NK-92 treated with Interleukin-12 subunit alpha and Interleukin-12 subunit beta, amount 100 ng/mL, for 24 hours (cell line): ENCODE data around the gene TRIO.
"Not testable (repeated sequence)": the region's sequence is repeated elsewhere in the genome, so short reads cannot be mapped to it uniquely, and the experiment has no call there.

Experiments used
- DNase-seq: peaks from one replicate; lab custom pipeline; 2025; lab: John Stamatoyannopoulos, UW

The TRIO gene

GRCh38 chr5:14510156-14510734, 367.1 kb downstream of the TRIO start:
- DNase-seq: no peak

DNA sequence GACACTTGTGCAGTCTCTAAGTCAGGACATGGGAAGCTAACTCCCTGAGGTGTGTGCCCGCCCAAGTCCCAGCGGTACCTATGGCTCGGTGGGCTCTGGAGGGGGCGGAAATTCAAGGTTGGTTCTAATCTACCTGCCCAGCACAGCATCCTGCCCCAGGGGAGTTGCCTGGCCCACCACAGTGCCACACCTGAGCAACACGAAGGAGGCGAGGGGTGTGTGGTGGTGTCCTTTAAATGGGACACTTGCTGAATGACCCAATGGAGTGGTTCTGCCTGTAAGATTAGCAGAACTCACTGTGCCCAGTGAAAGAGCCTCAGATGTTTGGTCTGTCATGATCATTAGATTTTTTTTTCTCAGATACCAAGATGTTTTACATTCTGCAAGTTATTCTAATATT, 367.7 kb downstream of the TRIO start:
- no peak for DNase-seq

GRCh38 chr5:14512574-14512973, 369.4 kb downstream of the TRIO start:
- no peak for DNase-seq

DNA sequence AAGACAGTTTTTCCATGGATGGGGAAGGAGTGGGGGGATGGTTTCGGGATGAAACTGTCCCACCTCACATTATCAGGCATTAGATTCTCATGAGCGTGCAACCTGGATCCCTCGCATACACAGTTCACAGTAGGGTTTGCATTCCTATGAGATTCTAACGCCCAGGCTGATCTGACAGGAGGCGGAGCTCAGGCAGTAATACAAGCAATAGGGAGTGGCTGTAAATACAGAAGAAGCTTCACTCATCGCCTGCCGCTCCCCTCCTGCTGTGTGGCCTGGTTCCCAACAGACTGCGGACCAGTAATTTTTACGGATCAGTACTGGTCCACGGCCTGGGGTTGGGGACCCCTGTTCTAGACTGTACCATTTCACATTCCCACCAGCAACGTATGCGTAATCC, 370.1 kb downstream of the TRIO start:
- DNase-seq: no peak

DNA sequence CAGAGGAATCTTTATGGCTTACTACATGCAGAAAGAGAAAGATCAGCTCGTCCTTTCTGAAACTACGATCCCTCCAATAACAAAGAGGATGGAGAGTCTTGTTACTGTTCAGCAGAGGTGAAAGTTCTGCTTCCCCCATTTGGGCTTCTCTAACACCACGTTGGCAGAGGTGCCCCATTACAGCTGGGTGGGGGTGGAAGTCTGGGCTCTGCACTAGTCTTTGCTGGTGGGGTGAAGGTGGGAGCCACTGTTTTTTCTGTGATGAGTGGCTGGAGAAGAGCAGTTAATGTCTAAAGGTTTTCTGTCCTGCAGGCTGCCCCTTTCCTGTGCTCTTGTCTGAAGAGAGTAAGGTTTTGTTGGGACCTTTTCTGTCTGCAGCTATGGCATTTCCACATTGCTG, 373.8 kb downstream of the TRIO start:
- no peak for DNase-seq

DNA sequence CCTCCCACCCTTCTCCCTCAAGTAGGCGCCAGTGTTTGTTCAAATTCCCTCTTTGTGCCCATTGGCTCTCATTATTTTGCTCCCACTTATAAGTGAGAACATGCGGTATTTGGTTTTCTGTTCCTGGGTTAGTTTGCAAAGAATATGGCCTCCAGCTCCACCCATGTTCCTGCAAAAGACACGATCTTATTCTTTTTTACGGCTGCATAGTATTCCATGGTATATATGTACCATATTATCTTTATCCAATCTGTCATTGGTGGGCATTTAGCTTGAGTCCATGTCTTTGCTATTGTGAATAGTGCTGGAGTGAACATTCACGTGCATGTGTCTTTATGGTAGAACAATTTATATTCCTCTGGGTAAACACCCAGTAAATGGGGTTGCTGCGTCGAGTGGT, 375.5 kb downstream of the TRIO start:
- DNase-seq: no peak

DNA sequence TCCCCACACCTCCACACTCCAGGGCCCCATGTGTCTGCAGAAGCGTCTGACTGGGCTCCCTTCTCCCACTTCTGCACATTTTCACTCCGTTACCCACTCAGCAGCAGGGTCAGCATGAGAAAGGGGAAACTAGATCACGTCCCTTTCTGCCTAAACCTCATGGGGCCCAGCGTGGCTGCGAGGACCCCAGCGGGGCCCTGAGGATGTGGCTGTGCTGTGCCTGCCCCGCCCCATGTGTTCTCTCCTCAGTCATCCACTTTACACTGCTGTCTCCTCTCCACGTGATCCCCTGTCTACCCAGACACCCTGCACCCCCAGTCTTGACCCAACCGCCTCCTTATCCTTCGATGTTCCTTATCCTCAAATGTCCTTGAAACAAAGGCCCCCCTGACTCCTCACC, 378.6 kb downstream of the TRIO start:
- no peak for DNase-seq

- no peak for DNase-seq
These were observed 379.6 kb downstream of the TRIO start for GRCh38 chr5:14522721-14523120.

DNA sequence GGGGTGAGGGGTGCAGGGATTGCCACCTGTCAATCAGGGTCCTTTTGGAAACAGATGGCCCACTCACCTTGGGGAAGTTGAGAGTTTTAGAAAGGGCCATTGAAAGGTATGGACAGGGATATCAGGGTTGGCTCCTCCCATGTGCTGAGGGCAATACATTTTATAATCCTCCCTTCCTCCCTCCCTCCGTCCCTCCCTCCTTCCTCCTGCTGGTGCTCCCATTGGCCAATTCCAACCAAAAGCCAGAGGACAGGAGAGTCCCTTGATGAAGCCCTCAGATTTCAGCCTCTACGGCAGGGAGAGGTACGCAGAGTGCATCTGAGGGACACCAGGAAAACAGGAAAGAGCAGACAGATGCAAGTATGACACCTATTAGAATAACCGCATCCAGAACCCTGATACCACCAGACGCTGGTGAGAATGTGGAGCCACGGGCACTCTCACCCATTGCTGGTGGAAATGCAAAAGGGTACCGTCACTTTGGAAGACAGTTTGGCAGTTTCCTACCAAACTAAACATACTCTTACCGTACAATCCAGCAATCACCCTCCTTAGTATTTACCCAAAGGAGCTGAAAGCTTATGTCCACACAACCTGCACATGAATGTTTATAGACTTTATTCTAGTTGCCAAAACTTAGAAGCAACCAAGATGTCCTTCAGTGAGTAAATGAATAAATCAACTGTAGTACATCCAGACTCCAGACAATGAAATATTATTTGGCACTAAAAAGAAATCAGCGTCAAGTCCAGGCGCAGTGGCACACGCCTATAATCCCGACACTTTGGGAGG, 380.3 kb downstream of the TRIO start:
- no peak for DNase-seq

DNA sequence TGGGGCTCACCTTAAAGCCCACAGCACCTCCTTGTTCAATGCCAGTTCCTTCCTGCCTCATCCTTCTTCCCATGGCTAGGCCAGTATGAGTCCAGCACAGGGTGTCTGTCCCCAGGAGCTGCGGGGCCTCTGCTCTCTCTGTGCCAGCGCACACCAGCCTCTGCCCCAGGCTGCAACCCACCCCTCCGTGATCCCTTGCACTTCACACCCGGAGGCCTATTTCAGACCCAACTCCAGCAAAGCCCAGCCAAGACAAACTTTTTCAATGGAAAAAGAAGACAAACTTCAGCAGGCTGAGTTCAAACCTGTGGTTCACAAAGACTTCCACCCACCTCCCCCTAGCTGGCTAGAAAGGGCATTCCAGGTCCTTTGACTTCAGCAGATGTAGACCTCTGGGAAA, 382.3 kb downstream of the TRIO start:
- DNase-seq: no peak

- DNase-seq: no peak
These were observed 383.4 kb downstream of the TRIO start for GRCh38 chr5:14526493-14526892.

DNA sequence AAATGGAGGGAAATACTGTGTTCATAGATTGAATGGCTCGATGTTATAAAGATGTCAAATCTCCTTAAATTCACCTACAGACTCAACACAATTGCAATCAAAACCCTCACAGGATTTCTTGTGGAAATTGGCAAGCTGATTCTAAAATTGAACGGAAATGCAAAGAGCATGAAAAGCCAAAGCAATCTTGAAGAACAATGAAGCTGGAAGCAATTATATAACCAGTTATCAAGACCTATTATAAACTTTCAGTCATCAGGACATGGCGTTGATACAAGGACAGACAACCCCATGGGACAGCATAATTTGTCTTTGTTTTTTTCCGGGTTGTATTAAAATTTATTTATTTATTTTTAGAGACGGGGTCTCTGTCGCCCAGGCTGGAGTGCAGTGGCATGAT, 385.0 kb downstream of the TRIO start:
- no peak for DNase-seq

DNA sequence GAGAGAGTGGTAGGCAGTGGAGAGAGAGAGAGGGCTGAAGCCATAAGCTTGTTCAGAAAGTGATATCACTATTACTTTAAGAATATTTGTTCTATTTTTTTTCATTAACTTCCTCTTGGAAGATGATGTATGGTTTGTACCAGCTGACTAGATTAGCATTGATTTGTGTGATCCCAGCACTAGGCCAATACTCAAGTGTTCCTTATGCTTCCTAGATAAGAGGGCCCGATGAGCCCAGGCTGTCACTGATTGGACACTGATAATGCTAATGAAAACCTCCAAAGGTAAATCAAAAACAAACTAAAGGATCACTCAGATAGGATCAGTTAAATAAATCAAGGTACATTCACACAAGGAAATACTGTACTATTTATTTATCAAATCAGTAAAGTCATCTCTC, 385.8 kb downstream of the TRIO start:
- DNase-seq: no peak

DNA sequence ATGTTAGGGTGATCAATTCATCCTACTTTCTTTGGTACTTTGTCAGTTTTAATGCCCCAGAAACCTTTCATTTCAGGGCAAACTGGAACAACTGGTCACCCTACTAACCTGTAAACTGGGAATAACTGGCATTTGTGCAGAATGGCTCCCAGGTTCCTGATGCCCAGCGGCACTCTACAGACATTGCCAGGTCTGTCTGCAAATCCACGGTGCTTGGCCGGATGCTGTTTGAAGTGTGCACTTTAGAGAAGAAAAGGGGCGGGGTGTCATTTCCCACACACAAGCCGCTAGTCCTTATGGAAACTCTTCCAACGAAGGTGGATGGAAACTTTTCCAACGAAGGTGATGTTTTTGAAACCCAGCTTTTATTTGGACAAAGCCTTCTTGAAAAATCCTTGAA, 388.5 kb downstream of the TRIO start:
- no peak for DNase-seq

DNA sequence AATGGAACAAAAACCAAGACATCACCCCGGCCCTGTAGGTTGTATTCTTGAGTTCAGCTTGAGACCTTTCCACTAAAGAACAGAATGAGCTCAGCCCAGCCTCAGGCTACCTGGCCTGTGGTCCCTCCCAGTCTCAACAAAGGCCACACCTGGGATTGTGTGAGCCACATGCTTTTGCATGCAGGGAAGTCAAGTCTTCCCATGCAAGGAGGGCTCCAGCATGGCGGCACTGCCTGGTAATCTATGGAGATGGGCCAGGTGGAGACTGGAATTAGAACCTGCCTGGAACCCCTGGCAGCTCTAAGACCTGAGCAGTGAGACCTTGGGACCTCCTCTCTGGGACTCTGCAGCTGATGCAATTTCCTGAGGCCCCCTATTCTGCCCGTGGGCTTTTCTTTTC, 389.0 kb downstream of the TRIO start:
- DNase-seq: no peak

- DNase-seq: no peak
These were observed 391.6 kb downstream of the TRIO start for GRCh38 chr5:14534773-14535172.

DNA sequence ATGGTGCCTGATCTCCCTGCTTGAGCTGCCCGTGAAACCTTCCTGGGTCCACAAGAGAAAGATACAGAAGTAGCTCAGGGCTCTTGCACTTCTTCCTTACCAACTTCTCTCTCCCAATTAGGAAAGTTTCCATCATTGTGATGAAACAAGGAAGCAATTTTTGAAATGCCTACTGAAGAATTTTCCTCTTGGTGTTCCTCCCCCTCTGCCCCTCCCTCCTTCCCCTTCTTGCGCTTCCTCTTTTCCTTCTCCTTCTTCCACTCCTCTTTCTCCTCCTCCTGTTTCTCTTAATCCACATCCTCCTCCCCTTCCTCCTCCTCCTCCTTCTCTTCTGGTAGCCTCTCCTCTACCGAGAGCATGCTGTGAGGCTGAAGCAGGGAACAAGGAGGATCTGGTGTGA, 402.2 kb downstream of the TRIO start:
- DNase-seq: no peak

DNA sequence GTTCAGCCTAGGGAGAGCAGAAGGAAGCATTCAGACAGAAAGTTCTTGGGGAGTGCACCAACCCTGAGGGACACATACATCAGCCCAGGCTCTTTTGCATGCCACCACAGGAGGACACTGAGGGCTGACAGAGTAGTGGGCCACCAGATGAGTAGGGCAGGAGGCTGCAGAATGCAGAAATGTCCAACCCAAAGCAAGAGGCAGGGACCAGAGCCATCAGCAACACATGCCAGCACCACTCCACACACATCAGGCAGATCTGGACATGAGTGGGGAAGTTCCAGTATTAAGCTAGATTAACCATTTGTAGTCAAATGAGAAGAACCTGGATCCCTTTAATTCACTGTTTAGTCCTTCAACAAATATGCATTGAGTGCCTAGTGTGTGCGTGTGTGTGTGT, 402.7 kb downstream of the TRIO start:
- DNase-seq: no peak

DNA sequence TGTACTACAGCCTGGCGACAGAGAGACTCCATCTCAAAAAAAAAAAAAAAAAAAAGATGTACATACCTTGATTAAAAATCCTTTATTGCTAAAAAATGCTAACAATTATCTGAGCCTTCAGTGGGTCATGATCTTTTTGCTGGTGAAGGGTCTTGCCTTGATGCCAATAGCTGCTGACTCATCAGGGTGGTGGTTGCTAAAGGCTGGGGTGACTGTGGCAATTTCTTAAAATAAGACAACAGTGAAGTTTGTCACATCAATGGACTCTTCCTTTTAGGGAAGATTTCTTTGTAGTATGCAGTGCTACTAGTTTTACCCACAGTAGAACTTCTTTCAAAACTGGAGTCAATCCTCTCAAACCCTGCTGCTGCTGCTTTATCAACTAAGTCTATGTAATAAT, 404.5 kb downstream of the TRIO start:
- DNase-seq: no peak

- DNase-seq: no peak
These were observed 408.1 kb downstream of the TRIO start for GRCh38 chr5:14551211-14551610.

GRCh38 chr5:14552017-14552416, 408.9 kb downstream of the TRIO start:
- no peak for DNase-seq

GRCh38 chr5:14554288-14554687, 411.1 kb downstream of the TRIO start:
- not testable (repeated sequence) for DNase-seq

DNA sequence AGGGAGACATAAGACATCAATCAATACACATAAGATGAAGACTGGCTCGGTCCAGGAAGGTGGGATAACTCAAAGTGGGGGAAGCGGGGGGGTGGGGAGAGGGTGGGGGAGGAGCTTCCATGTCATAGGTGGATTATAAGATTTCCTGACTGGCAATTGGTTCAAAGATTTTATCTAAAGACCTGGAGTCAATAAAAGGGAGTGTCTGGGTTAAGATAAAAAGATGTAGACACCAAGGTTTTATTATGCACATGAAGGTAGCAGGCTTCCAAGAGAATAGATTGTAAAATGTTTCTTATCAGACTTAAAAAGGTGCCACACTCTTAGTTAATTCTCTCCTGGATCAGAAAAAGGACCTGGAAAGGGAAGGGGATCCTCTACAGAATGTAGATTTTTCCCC, 412.9 kb downstream of the TRIO start:
- no peak for DNase-seq

GRCh38 chr5:14557203-14557770, 414.1 kb downstream of the TRIO start:
- no peak for DNase-seq
